ENCODE data around the gene NUMA1. TPM values are rescaled to one million over a fixed set of nuclear protein-coding genes. Genes with fewer than 3 reads are reported as not detected.
A peak's percentile ranks its signal among the peaks of the same experiment; 100 is the strongest.

Gene NUMA1
- total RNA-seq, 2 donors from 2014 or later, result 130 to 132 TPM

- peaks cover 2% of the 10 kb centered on the region for H3K36me3 Mint-ChIP-seq (ENCODE audit: low read depth)
- H3K9ac ChIP-seq (ENCODE audit: extremely low read depth, low read length, poor library complexity, severe bottlenecking), result peak overlapping the region; percentile 5
Measured at GRCh38 chr11:72088076-72088808, 7.9 kb upstream of the NUMA1 start.

GRCh38 chr11:72085621-72086351 lies 5.4 kb upstream of the NUMA1 start:
- Histone ChIP-seq H3K27ac (ENCODE audit: low read depth, low read length) (peak overlapping the region; percentile 13), H3K36me3 (ENCODE audit: control insufficient read depth, insufficient read depth, low read length) (peaks cover 10% of the 10 kb centered on the region), H3K27me3 (ENCODE audit: control insufficient read depth, insufficient read depth, low read length, poor library complexity, severe bottlenecking) (no peaks in the 10 kb centered on the region), H3K4me3 (ENCODE audit: low read length) (no peak overlapping the region), H3K4me1 (ENCODE audit: control insufficient read depth, insufficient read depth, low read length) (peaks cover 21% of the 10 kb centered on the region), H3K9me3 (ENCODE audit: control insufficient read depth, low read length) (no peaks in the 10 kb centered on the region), H3K9ac (ENCODE audit: extremely low read depth, low read length, poor library complexity, severe bottlenecking) (no peak overlapping the region)
- Mint-ChIP-seq H3K27ac (no peak overlapping the region), H3K4me1 (peaks cover 32% of the 10 kb centered on the region), H3K4me3 (no peak overlapping the region), H3K27me3 (ENCODE audit: insufficient read depth) (no peaks in the 10 kb centered on the region), H3K36me3 (ENCODE audit: low read depth) (peaks cover 2% of the 10 kb centered on the region), H3K9me3 (no peaks in the 10 kb centered on the region)
- DNase-seq, result no peak
- 83 to 96% methylated on average over 1 to 2 of the region's 3 CpGs for WGBS, 2 experiments (ENCODE audit: insufficient coverage in 1 of 2, insufficient read length in 1 of 2)
- TF ChIP-seq, protein P1, sequence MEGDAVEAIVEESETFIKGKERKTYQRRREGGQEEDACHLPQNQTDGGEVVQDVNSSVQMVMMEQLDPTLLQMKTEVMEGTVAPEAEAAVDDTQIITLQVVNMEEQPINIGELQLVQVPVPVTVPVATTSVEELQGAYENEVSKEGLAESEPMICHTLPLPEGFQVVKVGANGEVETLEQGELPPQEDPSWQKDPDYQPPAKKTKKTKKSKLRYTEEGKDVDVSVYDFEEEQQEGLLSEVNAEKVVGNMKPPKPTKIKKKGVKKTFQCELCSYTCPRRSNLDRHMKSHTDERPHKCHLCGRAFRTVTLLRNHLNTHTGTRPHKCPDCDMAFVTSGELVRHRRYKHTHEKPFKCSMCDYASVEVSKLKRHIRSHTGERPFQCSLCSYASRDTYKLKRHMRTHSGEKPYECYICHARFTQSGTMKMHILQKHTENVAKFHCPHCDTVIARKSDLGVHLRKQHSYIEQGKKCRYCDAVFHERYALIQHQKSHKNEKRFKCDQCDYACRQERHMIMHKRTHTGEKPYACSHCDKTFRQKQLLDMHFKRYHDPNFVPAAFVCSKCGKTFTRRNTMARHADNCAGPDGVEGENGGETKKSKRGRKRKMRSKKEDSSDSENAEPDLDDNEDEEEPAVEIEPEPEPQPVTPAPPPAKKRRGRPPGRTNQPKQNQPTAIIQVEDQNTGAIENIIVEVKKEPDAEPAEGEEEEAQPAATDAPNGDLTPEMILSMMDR (conservative IDR thresholded peaks at IDR 0.05), result no peak

More at GRCh38 chr11:72088076-72088808, 7.9 kb upstream of the NUMA1 start:
- Histone ChIP-seq H3K9me3 (ENCODE audit: control insufficient read depth, low read length) (no peaks in the 10 kb centered on the region), H3K4me3 (ENCODE audit: low read length) (peak overlapping the region; percentile 0), H3K27ac (ENCODE audit: low read depth, low read length) (no peak overlapping the region), H3K4me1 (ENCODE audit: control insufficient read depth, insufficient read depth, low read length) (peaks cover 28% of the 10 kb centered on the region), H3K36me3 (ENCODE audit: control insufficient read depth, insufficient read depth, low read length) (peaks cover 10% of the 10 kb centered on the region), H3K27me3 (ENCODE audit: control insufficient read depth, insufficient read depth, low read length, poor library complexity, severe bottlenecking) (no peaks in the 10 kb centered on the region)
- Mint-ChIP-seq H3K27me3 (ENCODE audit: insufficient read depth) (no peaks in the 10 kb centered on the region), H3K9me3 (no peaks in the 10 kb centered on the region), H3K27ac (peak overlapping the region; percentile 79), H3K4me3 (no peak overlapping the region), H3K4me1 (peaks cover 43% of the 10 kb centered on the region)
- WGBS, 2 experiments (ENCODE audit: insufficient coverage in 1 of 2, insufficient read length in 1 of 2), result 66 to 73% methylated on average over 4 of the region's 4 CpGs
- TF ChIP-seq, protein P1 (conservative IDR thresholded peaks at IDR 0.05), result no peak
- peak; percentile 64 for DNase-seq

- no peak overlapping the region for H3K27ac Mint-ChIP-seq
- Histone ChIP-seq H3K36me3 (ENCODE audit: control insufficient read depth, insufficient read depth, low read length) (peaks cover 10% of the 10 kb centered on the region), H3K27me3 (ENCODE audit: control insufficient read depth, insufficient read depth, low read length, poor library complexity, severe bottlenecking) (no peaks in the 10 kb centered on the region), H3K9ac (ENCODE audit: extremely low read depth, low read length, poor library complexity, severe bottlenecking) (no peak overlapping the region), H3K9me3 (ENCODE audit: control insufficient read depth, low read length) (no peaks in the 10 kb centered on the region), H3K4me1 (ENCODE audit: control insufficient read depth, insufficient read depth, low read length) (peaks cover 12% of the 10 kb centered on the region), H3K4me3 (ENCODE audit: low read length) (no peak overlapping the region), H3K27ac (ENCODE audit: low read depth, low read length) (no peak overlapping the region)
- DNase-seq, result no peak
- no peaks in the 10 kb centered on the region for H3K9me3 Mint-ChIP-seq
- WGBS, 2 experiments (ENCODE audit: insufficient coverage in 1 of 2, insufficient read length in 1 of 2), result 90% methylated on average over 1 of the region's 1 CpG
- H3K27me3 Mint-ChIP-seq (ENCODE audit: insufficient read depth), result no peaks in the 10 kb centered on the region
- H3K4me3 Mint-ChIP-seq, result no peak overlapping the region
- peaks cover 26% of the 10 kb centered on the region for H3K4me1 Mint-ChIP-seq
- peaks cover 2% of the 10 kb centered on the region for H3K36me3 Mint-ChIP-seq (ENCODE audit: low read depth)
- TF ChIP-seq, protein P1 (conservative IDR thresholded peaks at IDR 0.05), result no peak
Measured at GRCh38 chr11:72084965-72085364, 4.6 kb upstream of the NUMA1 start.
